ENCODE results near the gene PRF1. TPM values are rescaled to one million over a fixed set of nuclear protein-coding genes. Genes with fewer than 3 reads are reported as not detected.
"Not testable (repeated sequence)": the region's sequence is repeated elsewhere in the genome, so short reads cannot be mapped to it uniquely, and the experiment has no call there.

The PRF1 gene
- total and polyA plus RNA-seq, 2 experiments from 2014 or later: not detected

DNA sequence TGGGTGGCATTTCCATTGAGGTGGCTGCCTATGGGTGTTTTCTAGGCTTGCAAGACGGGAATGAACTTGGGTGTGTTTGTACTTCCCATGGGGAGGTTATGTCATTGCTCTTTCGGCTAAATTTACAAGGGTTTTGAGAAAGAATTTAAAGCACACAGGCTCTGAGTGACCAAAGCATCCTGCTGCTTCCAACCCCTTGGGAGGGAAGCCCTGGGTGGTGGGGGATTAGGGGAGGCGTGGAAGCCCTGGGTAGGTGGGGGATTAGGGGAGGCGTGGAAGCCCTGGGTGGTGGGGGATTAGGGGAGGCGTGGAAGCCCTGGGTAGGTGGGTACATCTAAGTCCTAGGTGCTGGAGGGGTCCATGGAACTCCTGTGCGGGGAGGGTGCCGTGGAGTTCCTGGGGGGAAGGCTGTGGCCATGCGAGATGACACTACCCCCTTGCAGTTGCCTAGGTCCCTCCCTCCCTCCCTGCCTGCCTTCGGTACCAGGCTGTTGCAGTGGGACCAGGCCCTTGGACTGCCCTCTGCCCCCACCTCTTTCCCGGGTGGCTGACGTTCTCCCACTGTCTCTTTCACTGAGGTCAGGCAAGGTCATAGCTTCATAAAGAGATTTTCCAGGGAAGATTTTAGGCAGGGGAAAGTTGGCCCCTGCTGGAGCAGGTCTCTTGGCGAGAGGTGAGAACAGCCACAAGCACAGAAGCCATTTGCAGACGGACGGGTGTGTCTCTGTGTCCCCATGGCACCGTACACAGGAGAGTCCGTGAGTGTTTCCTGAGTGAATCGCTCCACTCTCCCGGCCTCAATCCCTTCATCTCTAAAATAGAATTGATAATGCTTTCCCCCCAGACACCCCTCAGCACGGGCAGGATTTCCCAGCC is 19.5 kb downstream of the PRF1 start:
- Histone ChIP-seq H3K9me3 (ENCODE audit: low read depth) (no peaks in the 10 kb centered on the region), H3K27me3 (no peaks in the 10 kb centered on the region), H3K36me3 (no peaks in the 10 kb centered on the region), H3K4me3 (no peak overlapping the region), H3K27ac (peak overlapping the region; percentile 37), H3K4me1 (ENCODE audit: low read depth) (peaks cover 42% of the 10 kb centered on the region)
- TF ChIP-seq, protein P1, sequence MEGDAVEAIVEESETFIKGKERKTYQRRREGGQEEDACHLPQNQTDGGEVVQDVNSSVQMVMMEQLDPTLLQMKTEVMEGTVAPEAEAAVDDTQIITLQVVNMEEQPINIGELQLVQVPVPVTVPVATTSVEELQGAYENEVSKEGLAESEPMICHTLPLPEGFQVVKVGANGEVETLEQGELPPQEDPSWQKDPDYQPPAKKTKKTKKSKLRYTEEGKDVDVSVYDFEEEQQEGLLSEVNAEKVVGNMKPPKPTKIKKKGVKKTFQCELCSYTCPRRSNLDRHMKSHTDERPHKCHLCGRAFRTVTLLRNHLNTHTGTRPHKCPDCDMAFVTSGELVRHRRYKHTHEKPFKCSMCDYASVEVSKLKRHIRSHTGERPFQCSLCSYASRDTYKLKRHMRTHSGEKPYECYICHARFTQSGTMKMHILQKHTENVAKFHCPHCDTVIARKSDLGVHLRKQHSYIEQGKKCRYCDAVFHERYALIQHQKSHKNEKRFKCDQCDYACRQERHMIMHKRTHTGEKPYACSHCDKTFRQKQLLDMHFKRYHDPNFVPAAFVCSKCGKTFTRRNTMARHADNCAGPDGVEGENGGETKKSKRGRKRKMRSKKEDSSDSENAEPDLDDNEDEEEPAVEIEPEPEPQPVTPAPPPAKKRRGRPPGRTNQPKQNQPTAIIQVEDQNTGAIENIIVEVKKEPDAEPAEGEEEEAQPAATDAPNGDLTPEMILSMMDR (IDR thresholded peaks at IDR 0.05; ENCODE audit: low read depth, low read length): no peak
- DNase-seq (ENCODE audit: low read depth in 1 of 2, low spot score in 1 of 2): no peak

DNA sequence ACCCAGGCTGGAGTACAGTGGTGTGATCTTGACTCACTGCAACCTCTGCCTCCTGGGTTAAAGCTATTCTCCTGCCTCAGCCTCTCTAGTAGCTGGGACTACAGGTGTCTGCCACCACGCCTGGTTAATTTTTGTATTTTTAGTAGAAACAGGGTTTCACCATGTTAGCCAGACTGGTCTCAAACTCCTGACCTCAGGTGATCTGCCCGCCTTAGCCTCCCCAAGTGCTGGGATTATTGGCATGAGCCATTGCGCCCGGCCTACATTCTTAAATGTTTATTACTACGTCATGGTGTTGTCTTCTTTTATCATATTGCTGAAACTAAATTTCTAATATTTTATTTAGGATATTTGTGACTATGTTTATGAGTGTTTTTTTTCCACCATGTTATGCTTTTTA is 21.4 kb downstream of the PRF1 start:
- not testable (repeated sequence) for H3K4me3 ChIP-seq
- H3K4me1 ChIP-seq (ENCODE audit: low read depth): peaks cover 47% of the 10 kb centered on the region

DNA sequence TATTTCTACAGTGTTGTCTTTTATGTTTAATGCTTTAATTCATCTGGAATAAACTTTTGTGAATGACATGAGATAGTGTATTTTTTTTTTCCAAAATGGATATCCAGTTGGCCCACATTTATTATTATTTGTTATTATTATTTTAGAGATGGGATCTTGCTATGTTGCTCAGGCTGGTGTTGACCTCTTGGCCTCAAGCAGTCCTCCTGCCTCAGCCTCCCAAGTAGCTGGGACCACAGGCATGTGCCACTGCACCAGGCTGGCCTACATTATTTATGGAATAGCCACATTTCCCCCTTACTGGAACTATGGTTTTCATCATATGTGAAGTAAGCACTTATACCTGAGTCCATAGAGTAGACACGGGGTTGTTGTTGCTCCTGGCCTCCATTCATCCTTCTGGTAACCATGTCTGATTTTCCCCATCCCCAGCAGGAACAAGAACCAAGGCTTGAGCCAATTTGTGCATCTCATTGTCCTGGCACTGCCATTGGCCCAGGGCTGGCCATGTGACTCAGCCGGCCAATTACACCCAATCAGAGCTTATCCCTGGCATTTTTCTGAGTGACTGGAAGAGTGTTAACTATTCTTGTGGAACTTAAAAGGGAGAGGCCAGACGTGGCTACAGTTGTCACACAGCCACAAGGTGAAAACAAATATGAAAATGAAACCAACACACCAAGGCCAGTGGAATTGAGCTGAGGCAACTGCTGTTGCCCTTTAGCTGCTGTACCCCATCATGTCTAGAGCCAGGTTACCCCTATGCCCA is 23.1 kb downstream of the PRF1 start:
- Histone ChIP-seq H3K4me3 (no peak overlapping the region), H3K27me3 (no peaks in the 10 kb centered on the region), H3K36me3 (no peaks in the 10 kb centered on the region), H3K9me3 (ENCODE audit: low read depth) (no peaks in the 10 kb centered on the region), H3K4me1 (ENCODE audit: low read depth) (peaks cover 39% of the 10 kb centered on the region), H3K27ac (no peak overlapping the region)
- TF ChIP-seq, protein P1 (IDR thresholded peaks at IDR 0.05; ENCODE audit: low read depth, low read length): no peak
- no peak for DNase-seq (ENCODE audit: low read depth in 1 of 2, low spot score in 1 of 2)

More for the DNA sequence above, 21.4 kb downstream of the PRF1 start:
- H3K36me3 ChIP-seq; H3K27me3 ChIP-seq; DNase-seq (ENCODE audit: low read depth in 1 of 2, low spot score in 1 of 2); H3K9me3 ChIP-seq (ENCODE audit: low read depth); H3K27ac ChIP-seq: not testable (repeated sequence)

DNA sequence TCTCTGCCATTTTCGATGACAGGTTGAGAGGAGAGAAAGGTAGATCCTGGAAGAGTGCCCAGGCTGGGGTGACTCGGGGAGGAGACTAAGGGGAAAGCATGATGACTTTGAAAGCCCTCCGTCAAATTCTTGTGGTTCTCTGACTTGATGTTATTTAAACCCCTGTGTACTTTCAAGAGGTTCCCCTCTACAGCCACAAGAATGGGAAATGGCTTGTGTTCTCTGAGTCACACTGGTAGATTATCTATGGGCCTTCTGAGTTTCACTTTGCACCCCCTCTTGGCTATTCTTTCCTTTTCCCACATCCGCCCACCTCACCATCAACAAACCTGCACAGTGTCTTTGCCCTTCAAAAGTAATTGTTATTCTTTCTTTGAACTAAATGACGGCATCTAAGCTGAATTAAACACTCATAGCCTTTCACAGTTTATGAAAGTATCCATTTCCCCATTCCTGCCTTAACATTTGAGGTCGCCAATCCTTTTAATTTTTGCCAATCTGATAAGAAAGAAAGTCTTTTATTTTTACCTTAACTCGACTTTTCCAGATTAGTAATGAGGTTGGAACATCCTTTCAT is 24.1 kb downstream of the PRF1 start:
- H3K27me3 ChIP-seq: no peaks in the 10 kb centered on the region
- H3K9me3 ChIP-seq (ENCODE audit: low read depth): no peaks in the 10 kb centered on the region
- H3K4me1 ChIP-seq (ENCODE audit: low read depth): peaks cover 36% of the 10 kb centered on the region
- H3K27ac ChIP-seq: peak overlapping the region; percentile 27
- no peaks in the 10 kb centered on the region for H3K36me3 ChIP-seq
- peak; percentile 29 to 60 for DNase-seq (ENCODE audit: low read depth in 1 of 2, low spot score in 1 of 2)
- H3K4me3 ChIP-seq: no peak overlapping the region
- TF ChIP-seq, protein P1 (IDR thresholded peaks at IDR 0.05; ENCODE audit: low read depth, low read length): no peak

DNA sequence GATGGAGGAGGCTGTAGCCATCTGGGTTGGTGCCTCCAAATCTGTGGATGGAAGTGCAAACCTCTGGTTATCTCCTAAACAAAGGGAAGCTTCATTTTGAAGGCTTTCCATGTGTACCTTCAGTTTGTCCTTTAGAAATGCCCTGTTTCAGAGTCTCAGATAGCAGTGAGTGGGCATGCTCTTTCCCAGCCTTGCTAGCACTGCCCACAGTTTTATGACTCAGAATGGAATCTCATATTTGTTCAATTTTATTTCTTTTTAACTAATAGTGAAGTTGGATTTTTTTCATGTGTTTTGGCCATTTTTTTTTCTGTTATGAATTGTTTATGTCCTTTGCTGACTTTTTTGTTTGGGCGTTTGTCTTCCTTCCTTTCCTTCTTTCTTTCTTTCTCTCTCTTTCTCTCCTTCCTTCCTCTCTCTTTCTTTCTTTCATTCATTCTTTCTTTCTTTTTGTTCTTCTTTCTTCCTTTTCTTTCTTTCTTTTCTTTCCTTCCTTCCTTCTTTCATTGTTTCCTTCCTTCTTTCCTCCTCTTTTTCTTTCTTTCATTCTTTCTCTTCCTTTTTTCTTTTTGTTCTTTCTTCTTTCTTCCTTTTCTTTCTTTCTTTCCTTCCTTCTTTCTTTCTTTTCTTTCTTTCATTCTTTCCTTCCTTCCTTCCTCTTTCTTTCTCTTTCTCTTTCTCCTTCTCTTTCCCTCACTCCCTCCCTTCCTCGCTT is 25.6 kb downstream of the PRF1 start:
- no peaks in the 10 kb centered on the region for H3K27me3 ChIP-seq
- no peaks in the 10 kb centered on the region for H3K36me3 ChIP-seq
- no peak overlapping the region for H3K4me3 ChIP-seq
- no peaks in the 10 kb centered on the region for H3K9me3 ChIP-seq (ENCODE audit: low read depth)
- no peak for DNase-seq (ENCODE audit: low read depth in 1 of 2, low spot score in 1 of 2)
- H3K4me1 ChIP-seq (ENCODE audit: low read depth): peaks cover 30% of the 10 kb centered on the region
- TF ChIP-seq, protein P1 (IDR thresholded peaks at IDR 0.05; ENCODE audit: low read depth, low read length): no peak
- H3K27ac ChIP-seq: peak overlapping the region; percentile 42

Measured in cardiac muscle cell (in vitro differentiated cells and primary cell).